Calu3 (cell line): ENCODE results near the gene DEK. TPM values are rescaled to one million over a fixed set of nuclear protein-coding genes. Genes with fewer than 3 reads are reported as not detected.
"Not testable (repeated sequence)": the region's sequence is repeated elsewhere in the genome, so short reads cannot be mapped to it uniquely, and the experiment has no call there.

ENCODE experiments used
- Bru-seq: library from RNA; stranded (reverse); fragments of 400-500 nt; gene quantifications from one replicate; lab custom pipeline; 2021; lab: Mats Ljungman, UMichigan
- BruChase-seq, 2 experiments: library from RNA; stranded (reverse); fragments of 400-500 nt; gene quantifications; one replicate each; lab custom pipeline; 2021; lab: Mats Ljungman, UMichigan
- BruUV-seq: library from RNA; stranded (reverse); fragments of 400-500 nt; replicated peaks from 2 replicates; lab custom pipeline; 2021; lab: Mats Ljungman, UMichigan
- CTCF ChIA-PET: fragments of 300-600 bp; sonication (Branson Sonifier 250); formaldehyde crosslinking; loops from one replicate; lab custom pipeline; 2022; ENCODE audit warnings: antibody characterized with exemption; lab: Charles Lee
- DNase-seq: peaks from one replicate; pipeline ENCODE4 v3.0.0; 2022
- H3K27ac Mint-ChIP-seq: one replicate; pipeline ENCODE4 v1.8.0; 2022; ENCODE audit warnings: mixed read lengths; ENCODE audit not compliant: unreplicated experiment
- H3K27me3 Mint-ChIP-seq: one replicate; pipeline ENCODE4 v1.8.0; 2022; ENCODE audit warnings: mixed read lengths; ENCODE audit not compliant: unreplicated experiment
- H3K36me3 Mint-ChIP-seq: one replicate; pipeline ENCODE4 v1.8.0; 2022; ENCODE audit warnings: mild to moderate bottlenecking, moderate library complexity, mixed read lengths; ENCODE audit not compliant: insufficient read depth, unreplicated experiment
- H3K4me1 Mint-ChIP-seq: one replicate; pipeline ENCODE4 v1.8.0; 2022; ENCODE audit warnings: mild to moderate bottlenecking, low read depth, mixed read lengths; ENCODE audit not compliant: unreplicated experiment
- H3K4me3 Mint-ChIP-seq: one replicate; pipeline ENCODE4 v1.8.0; 2022; ENCODE audit warnings: mild to moderate bottlenecking, low read depth, moderate library complexity, mixed read lengths; ENCODE audit not compliant: unreplicated experiment
- H3K9me3 Mint-ChIP-seq: one replicate; pipeline ENCODE4 v1.8.0; 2022; ENCODE audit warnings: low read depth, mixed read lengths; ENCODE audit not compliant: unreplicated experiment
- intact Hi-C: fragments of 100-400 bp; cut with micrococcal nuclease; formaldehyde crosslinking; loops from one replicate; pipeline ENCODE4 v1.10.0; 2022; ENCODE audit not compliant: unreplicated experiment
- long read RNA-seq: library from polyadenylated mRNA; stranded (forward); transcript quantifications from one replicate; pipeline ENCODE4 v2.0.0, GENCODE V29; 2022
- total RNA-seq: library from RNA; stranded (reverse); gene quantifications from 2 replicates; pipeline ENCODE4 v1.2.3, GENCODE V29; 2022
- TF ChIP-seq, protein P1 (sequence below): fragments of 200-600 bp; IDR thresholded peaks from one replicate; pipeline ENCODE4 v1.8.0; 2022; ENCODE audit warnings: antibody characterized with exemption; ENCODE audit not compliant: unreplicated experiment

The DEK gene, protein sequence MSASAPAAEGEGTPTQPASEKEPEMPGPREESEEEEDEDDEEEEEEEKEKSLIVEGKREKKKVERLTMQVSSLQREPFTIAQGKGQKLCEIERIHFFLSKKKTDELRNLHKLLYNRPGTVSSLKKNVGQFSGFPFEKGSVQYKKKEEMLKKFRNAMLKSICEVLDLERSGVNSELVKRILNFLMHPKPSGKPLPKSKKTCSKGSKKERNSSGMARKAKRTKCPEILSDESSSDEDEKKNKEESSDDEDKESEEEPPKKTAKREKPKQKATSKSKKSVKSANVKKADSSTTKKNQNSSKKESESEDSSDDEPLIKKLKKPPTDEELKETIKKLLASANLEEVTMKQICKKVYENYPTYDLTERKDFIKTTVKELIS
- total RNA-seq, result 96.2 and 108 TPM in 2 replicates
- percentile 94 among the genes with signal in this experiment for Bru-seq, nascent RNA
- percentile 95 among the genes with signal in this experiment for BruChase-seq, experiment 1, labeled RNA remaining after a 6-hour chase
- BruChase-seq, experiment 2, labeled RNA remaining after a 2-hour chase, result percentile 91 among the genes with signal in this experiment
- long read RNA-seq, transcript DEK-202 (11 exons, 3,427 nt), result major isoform, 116 of 166 reads
- long read RNA-seq, partial matches to known transcripts, result 16 of 166 reads
- long read RNA-seq, other reads (novel, unspliced or antisense), result 32 of 166 reads

GRCh38 chr6:18264219-18264922 is at the start of gene DEK:
Gene DEK, minus strand, starts transcription at chr6:18264530. Its CDS starts 543 bp downstream, at chr6:18263987.
- BruUV-seq, result no TSS peak
- intact Hi-C loops, result loop anchor here (5.0 to 10.0 kb wide), 2 partner anchors 110 to 123 kb away; partner anchors contain the start of genes KDM1B, RNF144B and TPMT
- Mint-ChIP-seq H3K4me1 (peaks cover 38% of the 10 kb centered on the region), H3K27me3 (no peaks in the 10 kb centered on the region), H3K9me3 (no peaks in the 10 kb centered on the region), H3K36me3 (peaks cover 52% of the 10 kb centered on the region), H3K27ac (peak within 1 kb of the TSS; percentile 68), H3K4me3 (peak within 1 kb of the TSS; percentile 79)
- DNase-seq, result peak; percentile 72
- TF ChIP-seq, protein P1, sequence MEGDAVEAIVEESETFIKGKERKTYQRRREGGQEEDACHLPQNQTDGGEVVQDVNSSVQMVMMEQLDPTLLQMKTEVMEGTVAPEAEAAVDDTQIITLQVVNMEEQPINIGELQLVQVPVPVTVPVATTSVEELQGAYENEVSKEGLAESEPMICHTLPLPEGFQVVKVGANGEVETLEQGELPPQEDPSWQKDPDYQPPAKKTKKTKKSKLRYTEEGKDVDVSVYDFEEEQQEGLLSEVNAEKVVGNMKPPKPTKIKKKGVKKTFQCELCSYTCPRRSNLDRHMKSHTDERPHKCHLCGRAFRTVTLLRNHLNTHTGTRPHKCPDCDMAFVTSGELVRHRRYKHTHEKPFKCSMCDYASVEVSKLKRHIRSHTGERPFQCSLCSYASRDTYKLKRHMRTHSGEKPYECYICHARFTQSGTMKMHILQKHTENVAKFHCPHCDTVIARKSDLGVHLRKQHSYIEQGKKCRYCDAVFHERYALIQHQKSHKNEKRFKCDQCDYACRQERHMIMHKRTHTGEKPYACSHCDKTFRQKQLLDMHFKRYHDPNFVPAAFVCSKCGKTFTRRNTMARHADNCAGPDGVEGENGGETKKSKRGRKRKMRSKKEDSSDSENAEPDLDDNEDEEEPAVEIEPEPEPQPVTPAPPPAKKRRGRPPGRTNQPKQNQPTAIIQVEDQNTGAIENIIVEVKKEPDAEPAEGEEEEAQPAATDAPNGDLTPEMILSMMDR, result no peak
- CTCF ChIA-PET, result interaction anchor here (0.6 kb wide), 1 partner anchor 26 kb away, joined by 4 read pairs; no protein-coding TSS in a partner anchor

GRCh38 chr6:18312368-18312767 is 48.0 kb upstream of the DEK start:
- CTCF ChIA-PET, result no interaction called here
- no peaks in the 10 kb centered on the region for H3K9me3 Mint-ChIP-seq
- no peaks in the 10 kb centered on the region for H3K4me1 Mint-ChIP-seq
- BruUV-seq, result no TSS peak
- DNase-seq, result no peak
- no peaks in the 10 kb centered on the region for H3K36me3 Mint-ChIP-seq
- no peak overlapping the region for H3K4me3 Mint-ChIP-seq
- TF ChIP-seq, protein P1, result no peak
- intact Hi-C loops, result no loop called here
- H3K27ac Mint-ChIP-seq, result no peak overlapping the region
- H3K27me3 Mint-ChIP-seq, result no peaks in the 10 kb centered on the region

- BruUV-seq, DNase-seq, H3K36me3 Mint-ChIP-seq, H3K4me3 Mint-ChIP-seq, H3K4me1 Mint-ChIP-seq, CTCF ChIA-PET, intact Hi-C loops, H3K27me3 Mint-ChIP-seq, H3K9me3 Mint-ChIP-seq, H3K27ac Mint-ChIP-seq: not testable (repeated sequence)
Observed at GRCh38 chr6:18310010-18310409, 45.7 kb upstream of the DEK start.

DNA sequence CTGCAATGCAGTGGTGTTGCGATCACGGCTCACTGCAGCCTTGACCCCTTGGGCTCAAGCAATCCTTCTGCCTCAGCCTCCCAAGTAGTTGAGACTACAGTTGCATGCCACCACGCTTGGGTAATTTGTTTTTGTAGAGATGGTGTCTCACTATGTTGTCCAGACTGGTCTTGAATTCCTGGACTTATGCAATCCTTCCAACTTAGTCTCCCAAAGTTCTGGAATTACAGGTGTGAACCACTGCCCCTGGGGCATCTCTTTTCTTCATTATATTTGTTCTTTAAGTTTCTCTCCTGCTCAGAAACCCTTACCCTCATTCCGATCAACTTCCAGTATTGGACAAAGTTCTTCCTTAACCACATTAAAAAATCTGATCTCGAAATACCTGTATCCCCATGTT is 44.7 kb upstream of the DEK start:
- Mint-ChIP-seq H3K27me3 (no peaks in the 10 kb centered on the region), H3K27ac (no peak overlapping the region), H3K4me3 (no peak overlapping the region), H3K36me3 (no peaks in the 10 kb centered on the region), H3K4me1 (no peaks in the 10 kb centered on the region), H3K9me3 (no peaks in the 10 kb centered on the region)
- DNase-seq, result no peak
- TF ChIP-seq, protein P1, result no peak
- no TSS peak for BruUV-seq
- intact Hi-C loops, result no loop called here
- CTCF ChIA-PET, result no interaction called here
